ENCODE measurements around the gene IL23R.
"Not testable (repeated sequence)": the region's sequence is repeated elsewhere in the genome, so short reads cannot be mapped to it uniquely, and the experiment has no call there.

IL23R gene

GRCh38 chr1:67166196-67166595 is at the start of gene IL23R:
TSS of gene IL23R (plus strand) at chr1:67166454. CDS start at chr1:67168121, 1,667 bp downstream.
- no peak for FAIRE-seq

DNA sequence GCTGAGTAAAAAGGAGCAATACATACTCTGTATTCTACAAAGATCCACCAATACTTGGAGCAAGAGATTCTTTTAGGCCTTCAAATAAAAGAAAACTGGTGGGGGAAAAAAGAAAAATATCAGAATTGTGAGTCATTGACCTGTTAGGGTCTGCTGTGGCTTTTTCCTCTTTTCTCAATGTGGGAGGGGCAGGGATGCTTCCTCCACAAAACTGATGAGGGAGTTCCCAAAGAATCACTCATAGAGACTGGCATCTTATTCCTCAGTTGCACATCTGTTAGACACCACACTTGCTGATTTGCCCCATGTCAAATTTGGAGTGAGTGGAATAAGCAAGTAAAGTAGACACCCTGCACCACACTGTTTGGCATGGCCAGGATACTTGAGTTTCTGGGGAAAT is 48.1 kb upstream of the IL23R start:
- FAIRE-seq: no peak

DNA sequence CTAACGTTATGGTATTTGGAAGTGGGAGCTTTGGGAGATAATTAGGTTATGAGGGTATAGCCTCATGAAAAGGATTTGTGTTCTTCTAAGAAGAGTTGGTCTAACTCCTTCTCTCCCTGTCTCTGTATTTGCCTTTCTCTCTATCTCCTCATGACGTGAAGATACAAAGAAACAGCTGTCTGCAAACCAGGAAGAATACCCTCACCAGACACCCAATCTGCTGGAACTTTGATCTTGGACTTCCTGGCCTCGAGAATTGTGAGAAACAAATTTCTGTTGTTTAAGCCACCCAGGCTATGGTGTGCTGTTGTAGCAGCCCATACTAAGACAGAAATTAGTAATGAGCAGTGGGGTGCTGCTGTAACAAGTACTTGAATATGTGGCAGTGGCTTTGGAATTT is 47.6 kb upstream of the IL23R start:
- FAIRE-seq: no peak

DNA sequence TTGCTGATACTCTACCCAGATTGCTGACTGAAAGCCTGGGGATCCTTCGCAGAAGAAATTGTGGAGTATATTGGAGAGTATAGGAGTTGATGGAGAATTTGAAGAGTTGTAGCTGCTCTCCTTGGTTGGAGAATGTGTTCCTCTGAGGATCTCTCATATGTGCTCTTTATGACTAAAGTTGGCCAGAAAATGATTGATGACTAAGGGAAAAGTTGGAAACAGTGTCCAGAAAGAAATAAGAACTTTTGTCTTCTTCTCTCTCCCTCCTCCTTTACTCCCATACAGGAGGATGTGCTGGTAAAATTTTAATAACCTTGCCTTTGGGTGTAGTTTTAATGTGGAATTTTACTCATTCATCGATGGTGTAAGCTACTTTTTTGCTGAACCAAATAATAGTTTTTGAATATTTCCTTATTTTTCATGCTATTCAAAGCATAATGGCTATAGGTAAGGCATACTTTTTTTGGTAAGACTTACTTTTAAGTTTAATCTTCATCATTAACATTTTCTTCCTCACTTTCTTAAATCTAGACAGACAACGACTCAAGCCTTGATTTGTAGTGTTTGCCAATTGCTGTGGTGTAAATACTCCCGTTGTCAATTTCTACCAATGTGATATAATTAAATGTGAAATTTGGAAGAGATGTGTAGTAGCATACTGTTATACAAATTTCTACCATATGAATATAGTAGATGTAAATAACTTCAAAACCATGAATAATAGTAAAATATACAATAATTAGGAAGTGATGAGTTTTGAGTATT is 45.2 kb upstream of the IL23R start:
- FAIRE-seq: no peak

DNA sequence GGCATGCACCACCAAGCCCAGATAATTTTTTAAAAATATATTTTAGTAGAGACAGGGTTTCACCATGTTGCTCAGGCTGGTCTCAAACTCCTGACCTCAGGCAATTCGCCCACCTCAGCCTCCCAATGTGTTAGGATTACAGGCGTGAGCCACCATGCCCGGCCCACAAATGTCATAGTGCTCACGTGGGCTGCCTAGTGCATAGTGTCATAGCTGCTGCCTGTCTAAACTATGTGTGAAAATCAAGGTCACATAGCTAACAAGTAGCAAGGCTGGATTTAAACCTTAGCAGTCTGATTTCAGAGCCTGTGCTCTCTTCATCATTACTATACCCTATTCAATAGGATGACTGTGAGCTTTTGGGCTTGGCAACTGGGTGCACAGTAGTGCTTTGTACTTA is 41.8 kb upstream of the IL23R start:
- no peak for FAIRE-seq

- no peak for FAIRE-seq
Measured at GRCh38 chr1:67126111-67126746, 40.0 kb upstream of the IL23R start.

GRCh38 chr1:67126974-67127373 is 39.3 kb upstream of the IL23R start:
- no peak for FAIRE-seq

GRCh38 chr1:67130673-67131072 is 35.6 kb upstream of the IL23R start:
- FAIRE-seq: no peak

- no peak for FAIRE-seq
Measured at GRCh38 chr1:67133177-67133576, 33.1 kb upstream of the IL23R start.

DNA sequence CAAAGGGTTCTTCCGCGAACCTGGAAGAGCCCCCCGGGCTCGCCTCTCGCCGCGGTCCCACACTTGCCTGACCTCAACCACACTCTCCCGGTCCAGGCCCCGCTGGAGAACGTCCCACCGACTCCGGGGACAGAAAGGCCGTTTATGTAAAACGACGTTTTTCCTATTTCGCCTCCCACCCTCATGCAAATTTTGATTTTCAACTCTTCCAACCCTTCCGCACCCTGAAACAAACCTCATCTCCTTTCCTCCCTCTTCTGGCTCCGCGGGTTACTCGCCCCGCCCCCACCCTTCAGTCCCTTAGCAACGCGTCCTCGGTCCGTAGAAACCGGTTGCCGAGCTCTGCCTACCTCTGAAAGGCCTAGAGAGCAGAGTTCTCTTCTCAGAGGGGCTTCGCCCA is 31.6 kb upstream of the IL23R start, which contains the start of gene C1orf141:
Gene C1orf141 (minus strand): TSS at position 276 of the 400 bp plus-strand sequence. CDS start 7,730 bp downstream, outside the sequence.
- no peak for FAIRE-seq

DNA sequence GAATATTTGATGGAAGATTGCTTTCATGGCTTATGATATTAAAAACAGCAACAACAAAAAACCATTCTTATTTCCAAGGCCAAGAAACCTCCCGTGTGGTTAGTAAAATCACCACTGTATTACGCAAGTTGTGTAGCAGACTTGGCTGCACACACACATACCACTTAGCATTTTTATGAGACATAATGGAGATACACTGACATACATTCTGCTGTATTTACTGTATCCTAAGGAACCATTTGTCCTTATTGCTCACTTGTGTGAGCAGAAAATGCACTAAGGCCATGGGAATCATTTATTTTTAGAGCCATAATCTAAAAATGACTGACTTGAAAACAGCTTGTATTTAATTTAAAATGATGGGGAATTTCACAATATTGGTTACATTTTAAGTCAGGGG is 30.9 kb upstream of the IL23R start:
- FAIRE-seq: no peak

DNA sequence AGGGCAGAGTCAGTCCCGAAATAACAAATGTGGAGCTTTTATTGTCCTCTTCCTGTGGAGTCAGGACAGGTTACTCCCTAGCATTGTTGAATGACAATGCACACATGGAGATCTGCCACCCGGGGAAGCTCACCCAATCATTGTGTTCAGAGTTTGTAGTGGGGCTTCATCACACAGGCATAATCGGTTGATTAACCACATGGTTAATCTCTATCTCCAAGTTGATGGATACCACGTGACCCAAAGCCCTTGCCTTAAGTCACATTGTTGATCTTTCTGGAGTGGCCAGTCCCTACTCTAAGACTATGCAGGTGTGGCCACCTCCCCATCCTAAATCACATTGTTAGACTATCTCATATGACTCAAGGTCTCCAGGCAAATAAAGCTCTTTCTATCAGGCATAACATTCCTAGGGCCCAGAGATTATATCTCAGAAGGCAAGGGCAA is 28.9 kb upstream of the IL23R start:
- no peak for FAIRE-seq

DNA sequence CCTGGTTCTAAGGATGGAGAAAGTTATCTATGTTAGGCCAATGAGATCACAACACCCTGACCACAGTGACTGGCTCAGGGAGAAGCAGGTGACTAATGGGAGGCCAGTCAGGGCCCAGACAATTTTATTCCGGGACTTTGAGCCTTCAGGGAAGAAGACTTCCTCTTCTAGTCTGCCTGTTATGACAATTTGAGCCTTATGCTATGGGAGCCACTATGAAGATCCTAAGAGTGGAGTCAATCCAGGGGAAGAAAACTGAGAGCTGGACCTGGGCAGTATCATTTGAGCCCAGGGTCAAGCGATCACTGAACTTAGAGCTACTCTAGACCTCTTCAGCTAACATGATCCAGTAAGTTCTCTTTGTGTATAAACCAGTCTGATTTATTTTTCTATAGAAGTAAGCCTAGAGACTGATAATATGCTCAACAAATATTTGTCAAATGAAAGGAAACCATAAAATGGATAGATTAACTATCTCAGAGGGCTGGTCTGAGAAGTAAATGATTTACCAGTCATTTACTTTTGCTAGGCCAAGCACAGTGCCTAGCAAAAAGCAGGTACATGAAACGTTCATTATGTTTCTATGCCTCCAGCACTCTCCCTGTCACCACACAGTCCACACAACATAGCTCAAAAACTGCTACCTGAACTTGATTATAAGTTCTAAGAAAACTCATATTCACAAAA is 27.3 kb upstream of the IL23R start:
- no peak for FAIRE-seq

DNA sequence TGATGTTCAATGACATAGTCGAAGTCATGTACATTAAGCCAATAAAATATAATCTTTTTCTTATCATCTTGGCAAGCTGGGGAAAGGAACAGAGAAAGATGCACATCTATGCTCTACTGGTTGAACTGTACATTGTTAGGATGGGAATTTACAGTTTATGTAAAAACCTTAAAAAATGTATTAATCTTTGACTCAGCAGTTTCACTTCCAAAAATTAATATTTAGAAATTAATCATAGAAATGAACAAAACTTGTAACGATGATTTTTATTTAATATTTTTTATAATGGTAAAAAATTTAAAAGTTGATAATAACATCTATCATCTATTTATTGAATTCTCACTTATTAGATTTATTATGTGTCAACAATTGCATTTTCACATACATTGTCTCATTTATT is 25.8 kb upstream of the IL23R start:
- FAIRE-seq: peak; percentile 78

GRCh38 chr1:67141832-67142231 is 24.4 kb upstream of the IL23R start:
- FAIRE-seq: not testable (repeated sequence)

DNA sequence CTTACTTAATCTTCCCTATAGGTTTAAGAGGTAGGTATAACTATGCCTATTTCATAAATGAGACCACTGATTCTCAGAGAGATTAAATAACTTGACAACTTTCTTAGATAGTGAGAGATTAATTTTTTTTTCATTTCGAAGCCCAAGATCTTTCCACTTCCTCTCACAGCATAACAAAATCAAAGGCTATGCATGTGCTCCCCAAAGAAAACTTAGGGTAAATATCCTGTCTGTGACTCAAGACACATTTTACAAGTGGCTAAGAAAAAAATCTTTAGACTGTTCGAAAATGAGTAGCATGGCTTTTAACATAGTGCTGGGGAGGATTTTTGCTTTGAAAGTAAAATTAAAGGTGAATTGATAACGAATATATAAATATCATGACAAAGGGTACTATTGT is 23.3 kb upstream of the IL23R start:
- FAIRE-seq: no peak

- FAIRE-seq: no peak
Measured at GRCh38 chr1:67143966-67144365, 22.3 kb upstream of the IL23R start.

GRCh38 chr1:67144696-67145095 is 21.6 kb upstream of the IL23R start:
- no peak for FAIRE-seq

GRCh38 chr1:67146101-67146500 is 20.2 kb upstream of the IL23R start:
- no peak for FAIRE-seq

- no peak for FAIRE-seq
Measured at GRCh38 chr1:67146539-67146938, 19.7 kb upstream of the IL23R start.

DNA sequence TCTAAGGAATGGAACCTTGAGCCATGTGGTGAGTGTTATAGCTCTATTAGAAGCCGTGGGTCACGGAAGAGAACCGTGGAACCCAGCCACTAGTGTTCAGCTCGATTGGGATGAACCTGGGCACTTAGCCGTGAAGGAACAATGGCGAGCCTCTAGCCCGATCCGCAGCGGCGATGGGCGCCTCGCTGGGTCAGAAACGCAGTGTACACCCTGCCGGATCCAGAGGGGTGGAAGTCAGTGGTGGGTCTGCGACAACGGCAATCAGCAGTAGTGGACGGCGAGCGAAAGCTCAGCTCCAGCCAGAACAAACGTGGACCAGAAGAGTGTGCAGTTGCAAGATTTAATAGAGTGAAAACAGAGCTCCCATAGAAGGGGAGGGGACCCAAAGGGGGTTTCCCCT is 18.3 kb upstream of the IL23R start:
- FAIRE-seq: not testable (repeated sequence)

GRCh38 chr1:67148516-67149178 is 17.6 kb upstream of the IL23R start:
- no peak for FAIRE-seq

DNA sequence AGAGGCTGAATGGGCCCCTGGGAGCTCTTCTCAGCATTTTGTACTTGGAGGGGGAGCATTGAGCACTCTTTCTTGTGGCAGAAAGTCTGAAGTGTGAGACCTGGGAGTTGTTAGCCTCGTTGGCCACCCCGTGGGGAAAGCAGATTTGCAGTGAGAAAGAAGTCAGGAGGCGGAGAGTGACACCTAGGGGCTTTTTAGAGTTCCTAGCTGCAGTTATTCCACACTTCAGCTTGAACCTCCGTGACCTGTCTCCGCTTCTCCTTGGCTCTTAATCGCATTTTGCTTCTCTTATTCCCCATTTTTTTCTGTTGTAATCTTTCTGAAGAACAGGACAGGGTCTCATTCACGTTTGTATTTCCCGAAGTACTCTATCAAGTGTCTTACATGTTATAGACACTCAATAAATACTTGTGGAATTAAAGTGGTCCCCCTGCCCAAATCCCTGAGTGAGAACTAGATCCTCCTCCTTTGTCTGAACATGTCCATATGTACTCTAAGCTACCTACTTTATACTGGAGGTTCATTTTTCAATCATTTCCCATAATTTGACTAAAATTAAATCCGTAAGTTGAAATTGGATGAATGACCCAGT is 17.0 kb upstream of the IL23R start:
- peak; percentile 66 for FAIRE-seq

All from G401.6 (cell line).